AG08396 (cell line): ENCODE measurements around the gene NKIRAS1.
"Not testable (repeated sequence)": the region's sequence is repeated elsewhere in the genome, so short reads cannot be mapped to it uniquely, and the experiment has no call there.

ENCODE experiments used
- DNase-seq: peaks from one replicate; pipeline ENCODE4 v3.0.0; 2012; ENCODE audit warnings: low spot score, mixed read lengths

Gene NKIRAS1

DNA sequence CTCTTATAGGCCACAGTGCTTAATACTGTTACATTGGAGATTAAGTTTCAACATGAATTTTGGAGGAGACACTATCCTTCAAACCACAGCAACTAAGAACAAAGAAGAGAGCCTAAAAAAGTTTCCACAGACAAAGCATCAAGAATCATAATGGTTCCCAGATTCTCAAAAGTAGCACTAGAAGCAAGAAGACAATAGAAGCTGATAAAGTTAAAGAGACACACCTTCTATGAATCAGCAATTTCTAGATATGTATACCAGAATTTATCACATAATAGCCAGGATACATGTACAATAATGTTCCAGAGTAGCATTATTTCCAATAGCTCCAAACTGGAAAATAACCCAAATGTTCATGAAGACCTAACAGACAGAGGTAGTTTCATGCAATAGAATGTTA, 12.2 kb downstream of the NKIRAS1 start:
- DNase-seq: no peak

GRCh38 chr3:23900744-23901143, 16.0 kb downstream of the NKIRAS1 start:
- no peak for DNase-seq

DNA sequence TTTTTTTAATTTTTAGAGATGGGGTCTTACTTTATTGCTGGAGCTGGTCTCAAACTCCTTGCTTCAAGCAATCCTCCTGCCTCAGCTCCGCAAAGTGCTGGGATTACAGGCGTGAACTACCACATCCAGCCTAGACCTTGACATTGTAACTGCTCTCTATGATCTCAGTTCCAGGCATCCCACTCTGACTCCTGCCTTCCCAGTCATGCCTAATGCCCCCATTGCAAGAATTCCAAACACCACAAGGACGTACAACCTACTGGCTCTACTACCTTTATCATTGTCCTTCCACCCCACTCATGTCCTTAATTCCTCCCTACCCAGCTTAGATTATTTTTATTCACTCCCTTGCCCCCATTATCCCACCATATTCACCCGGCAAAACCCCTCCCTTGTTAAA, 21.6 kb downstream of the NKIRAS1 start:
- DNase-seq: no peak

DNA sequence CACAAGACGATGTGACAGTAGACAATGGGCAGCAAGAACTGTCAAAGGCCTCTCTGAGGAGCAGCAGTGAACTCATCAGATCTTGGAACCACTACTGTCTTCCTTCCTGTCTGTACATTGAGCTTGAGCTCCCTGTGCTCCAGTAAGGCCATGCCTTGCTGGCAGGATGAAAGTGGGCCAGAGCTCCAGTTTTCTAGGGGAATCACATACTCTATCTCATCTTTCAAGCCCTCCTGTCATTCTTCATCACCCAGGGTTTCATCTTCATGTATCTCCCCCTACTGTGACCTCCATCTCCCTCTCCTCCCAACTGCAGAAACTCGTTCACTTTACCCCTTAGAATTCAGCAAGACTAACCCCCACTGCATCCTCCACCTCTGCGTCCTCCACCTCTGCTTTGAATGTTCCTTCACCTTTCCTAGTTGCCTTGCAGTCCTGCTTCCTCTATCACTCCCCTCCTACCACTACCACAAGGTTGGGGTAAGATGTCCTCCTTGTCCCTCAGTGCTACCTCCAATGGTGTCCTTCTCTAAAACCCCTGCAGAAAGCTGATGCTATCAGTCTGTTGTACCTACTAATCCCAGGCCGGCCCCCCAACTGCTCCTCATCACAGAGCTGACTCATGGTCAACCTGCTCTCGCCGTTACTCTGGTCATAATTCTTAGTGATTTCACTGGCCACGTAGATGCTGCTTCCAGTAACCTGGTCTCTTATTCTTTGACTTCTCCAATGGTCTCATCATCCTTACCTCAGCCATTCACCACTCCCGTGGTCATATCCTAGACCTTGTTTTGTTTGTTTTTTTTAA, 22.3 kb downstream of the NKIRAS1 start:
- DNase-seq: no peak

GRCh38 chr3:23889950-23890349, 26.8 kb downstream of the NKIRAS1 start:
- no peak for DNase-seq

- no peak for DNase-seq
Measured at GRCh38 chr3:23889386-23889785, 27.4 kb downstream of the NKIRAS1 start.

GRCh38 chr3:23888617-23889228, 28.1 kb downstream of the NKIRAS1 start:
- peak; percentile 38 for DNase-seq

GRCh38 chr3:23886311-23886710, 30.5 kb downstream of the NKIRAS1 start:
- no peak for DNase-seq

DNA sequence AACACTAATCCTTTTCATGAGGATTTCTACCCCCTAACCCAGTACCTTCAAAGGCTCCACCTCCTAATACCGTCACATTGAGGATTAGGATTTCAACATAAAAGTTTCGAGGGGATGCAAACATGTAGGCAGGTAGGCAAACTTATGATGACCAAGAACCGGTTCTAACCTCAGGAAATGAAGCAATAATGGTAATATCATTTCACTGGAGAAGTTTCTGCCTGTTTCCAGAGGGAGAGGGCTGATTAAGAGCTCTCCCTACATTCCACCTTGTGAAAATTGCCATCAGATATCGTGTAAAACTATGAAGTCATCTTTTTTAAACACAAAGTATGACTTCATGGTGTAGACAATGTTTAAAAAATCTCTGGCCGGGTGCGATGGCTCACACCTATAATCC, 31.6 kb downstream of the NKIRAS1 start:
- DNase-seq: no peak

DNA sequence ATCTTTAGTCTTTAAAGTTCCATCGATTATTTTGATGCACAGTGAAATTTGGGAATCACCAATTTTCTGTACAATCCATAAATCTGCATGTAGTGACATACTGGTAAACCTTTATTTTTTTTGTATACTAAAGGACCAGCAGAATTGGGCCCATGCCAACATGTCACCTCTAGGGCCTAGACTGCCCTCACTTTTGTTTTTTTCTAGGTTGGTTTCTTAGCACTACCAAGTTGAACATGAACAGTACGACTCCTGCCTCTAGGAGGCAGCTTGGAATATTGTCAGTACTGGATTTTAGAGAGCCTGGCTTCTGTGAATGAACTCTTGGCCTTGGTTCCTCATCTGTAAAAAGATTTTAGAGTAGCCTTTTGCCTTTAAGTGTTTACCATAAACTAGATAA, 32.3 kb downstream of the NKIRAS1 start:
- no peak for DNase-seq

DNA sequence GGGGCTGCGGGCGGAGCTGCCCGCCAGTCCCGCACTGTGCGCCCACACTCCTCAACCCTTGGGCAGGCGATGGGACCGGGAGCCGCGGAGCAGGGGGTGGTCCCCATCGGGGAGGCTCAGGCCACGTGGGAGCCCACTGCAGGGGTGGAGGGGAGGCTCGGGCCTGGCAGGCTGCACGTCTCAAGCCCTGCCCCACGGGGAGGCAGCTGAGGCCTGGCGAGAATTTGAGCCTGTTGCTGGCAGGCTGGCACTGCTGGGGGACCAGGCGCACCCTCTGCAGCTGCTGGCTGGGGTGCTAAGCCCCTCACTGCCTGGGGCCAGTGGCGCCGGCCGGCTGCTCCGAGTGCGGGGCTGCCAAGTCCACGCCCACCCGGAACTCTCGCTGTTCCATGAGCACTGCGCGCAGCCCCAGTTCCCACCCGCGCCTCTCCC, 34.3 kb downstream of the NKIRAS1 start:
- DNase-seq: no peak

DNA sequence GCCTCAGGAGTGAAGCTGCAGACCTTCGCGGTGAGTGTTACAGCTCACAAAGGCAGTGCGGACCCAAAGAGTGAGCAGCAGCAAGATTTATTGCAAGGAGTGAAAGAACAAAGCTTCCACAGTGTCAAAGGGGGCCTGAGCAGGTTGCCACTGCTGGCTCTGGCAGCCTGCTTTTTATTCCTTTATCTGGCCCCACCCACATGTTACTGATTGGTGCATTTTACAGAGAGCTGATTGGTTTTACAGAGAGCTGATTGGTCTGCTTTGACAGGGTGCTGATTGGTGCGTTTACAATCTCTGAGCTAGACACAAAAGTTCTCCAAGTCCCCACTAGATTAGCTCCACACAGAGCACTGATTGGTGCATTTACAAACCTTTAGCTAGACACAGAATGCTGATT, 34.8 kb downstream of the NKIRAS1 start:
- not testable (repeated sequence) for DNase-seq

GRCh38 chr3:23880703-23881339, 36.0 kb downstream of the NKIRAS1 start:
- no peak for DNase-seq

DNA sequence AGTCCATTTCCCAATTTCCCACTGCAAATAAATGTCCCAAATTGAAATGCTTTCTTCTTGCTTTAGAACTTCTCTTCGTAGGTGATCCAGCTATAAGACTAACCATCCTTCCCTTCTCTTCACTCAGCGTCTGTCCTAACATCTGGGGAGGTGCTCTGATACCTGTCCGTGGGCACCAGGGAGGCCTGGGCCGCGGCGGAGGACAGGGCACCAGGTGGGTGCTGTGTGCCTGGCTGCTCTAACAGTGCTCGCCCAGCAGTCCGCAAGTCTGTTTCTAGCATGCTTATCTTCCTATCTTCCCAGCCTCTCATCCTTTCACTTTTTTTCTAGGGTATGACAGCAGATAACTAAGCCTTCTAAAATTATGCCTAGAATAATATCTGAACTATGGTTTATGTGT, 37.3 kb downstream of the NKIRAS1 start:
- no peak for DNase-seq

DNA sequence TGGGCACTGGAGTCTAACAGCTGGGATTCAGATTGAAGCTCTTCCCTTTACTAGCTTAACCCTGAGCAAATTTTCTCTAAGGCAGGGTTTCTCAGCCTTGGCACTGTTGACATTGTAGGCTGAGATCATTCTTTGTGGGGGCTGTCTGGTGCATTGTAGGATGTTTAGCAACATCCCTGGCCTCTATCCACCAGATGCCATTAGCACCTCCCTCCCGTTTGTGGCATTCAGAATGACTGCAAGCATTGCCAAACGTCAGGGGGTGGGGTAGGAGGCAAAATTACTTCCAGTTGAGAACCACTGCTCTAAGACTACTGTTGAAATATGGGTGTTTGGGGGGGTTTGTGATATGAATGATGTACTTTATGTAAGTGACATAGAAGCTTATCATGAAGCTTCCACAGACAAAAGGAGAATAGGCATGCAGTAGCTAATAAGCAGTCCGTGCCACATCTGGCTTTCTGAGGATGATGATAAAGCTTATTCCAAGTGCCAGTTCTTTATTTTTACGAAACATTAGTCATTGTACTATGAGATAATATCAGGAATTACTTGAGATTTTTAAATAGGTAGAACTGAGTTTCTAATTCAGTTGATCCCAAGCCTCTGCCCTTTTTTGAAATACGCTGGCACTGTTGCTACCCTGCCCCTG, 39.3 kb downstream of the NKIRAS1 start:
- peak; percentile 73 for DNase-seq

DNA sequence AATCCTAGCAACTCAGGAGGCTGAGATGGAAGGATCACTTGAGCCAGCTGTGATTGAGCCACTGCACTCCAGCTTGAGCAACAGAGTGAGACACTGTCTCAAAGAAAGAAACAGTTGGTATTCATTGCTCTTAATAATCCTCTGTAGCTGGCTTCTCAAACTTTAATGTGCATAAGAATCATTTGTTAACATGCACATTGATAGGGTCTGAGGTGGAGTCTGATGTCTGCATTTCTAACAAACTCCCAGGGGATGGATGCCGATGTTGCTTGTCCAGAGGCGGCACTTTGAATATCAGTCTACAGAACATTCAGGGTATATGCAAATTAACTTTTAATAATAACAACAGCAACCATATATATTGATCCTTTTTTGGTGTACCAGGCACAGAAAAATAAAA, 39.9 kb downstream of the NKIRAS1 start:
- DNase-seq: no peak

GRCh38 chr3:23875113-23875725, 41.6 kb downstream of the NKIRAS1 start:
- no peak for DNase-seq

- DNase-seq: peak; percentile 88
Measured at GRCh38 chr3:23874359-23875112, 42.3 kb downstream of the NKIRAS1 start.

DNA sequence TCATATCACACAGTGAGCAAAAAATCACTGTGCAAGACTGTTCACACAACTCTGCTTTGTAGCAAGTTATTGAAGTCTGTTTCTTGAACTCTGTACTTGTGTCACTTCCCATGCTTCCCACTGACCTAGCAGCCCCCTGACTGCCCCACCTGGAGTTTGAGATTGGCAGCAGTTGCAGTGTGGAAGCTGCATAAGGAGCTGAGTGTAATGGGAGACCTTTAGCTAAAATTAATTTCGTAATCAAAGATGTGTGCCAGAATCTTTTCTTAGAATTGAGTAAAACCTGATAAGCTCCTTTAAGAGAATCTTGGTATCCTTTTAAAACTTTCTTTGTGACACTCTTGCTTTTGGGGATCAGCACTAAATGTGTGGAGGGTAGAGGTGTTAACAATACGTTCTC, 42.8 kb downstream of the NKIRAS1 start:
- peak; percentile 31 for DNase-seq

- no peak for DNase-seq
Measured at GRCh38 chr3:23872330-23872729, 44.5 kb downstream of the NKIRAS1 start.

DNA sequence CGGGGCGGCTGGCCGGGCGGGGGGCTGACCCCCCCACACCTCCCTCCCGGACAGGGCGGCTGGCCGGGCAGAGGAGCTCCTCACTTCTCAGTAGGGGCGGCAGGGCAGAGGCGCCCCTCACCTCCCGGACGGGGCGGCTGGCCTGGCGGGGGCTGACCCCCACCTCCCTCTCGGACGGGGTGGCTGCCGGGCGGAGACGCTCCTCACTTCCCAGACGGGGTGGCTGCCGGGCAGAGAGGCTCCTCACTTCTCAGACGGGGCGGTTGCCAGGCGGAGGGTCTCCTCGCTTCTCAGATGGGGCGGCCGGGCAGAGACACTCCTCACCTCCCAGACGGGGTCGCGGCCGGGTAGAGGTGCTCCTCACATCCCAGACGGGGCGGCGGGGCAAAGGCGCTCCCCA, 45.4 kb downstream of the NKIRAS1 start:
- DNase-seq: not testable (repeated sequence)

DNA sequence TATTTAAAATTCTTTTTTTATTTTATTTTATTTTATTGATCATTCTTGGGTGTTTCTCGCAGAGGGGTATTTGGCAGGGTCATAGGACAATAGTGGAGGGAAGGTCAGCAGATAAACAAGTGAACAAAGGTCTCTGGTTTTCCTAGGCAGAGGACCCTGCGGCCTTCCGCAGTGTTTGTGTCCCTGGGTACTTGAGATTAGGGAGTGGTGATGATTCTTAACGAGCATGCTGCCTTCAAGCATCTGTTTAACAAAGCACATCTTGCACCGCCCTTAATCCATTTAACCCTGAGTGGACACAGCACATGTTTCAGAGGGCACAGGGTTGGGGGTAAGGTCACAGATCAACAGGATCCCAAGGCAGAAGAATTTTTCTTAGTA, 46.1 kb downstream of the NKIRAS1 start:
- DNase-seq: not testable (repeated sequence)
